Testis (tissue), 3 donors: ENCODE measurements around the gene ASB1. TPM values are rescaled to one million over a fixed set of nuclear protein-coding genes. Genes with fewer than 3 reads are reported as not detected.

Experiments
- DNase-seq: peaks from one replicate; pipeline ENCODE4 v3.0.0-alpha.2; 2019
- H3K27ac ChIP-seq, 2 donors: fragments of 200-600 bp; sonication (generic); one replicate each; pipeline ENCODE4 v1.5.1; 2019
- H3K27me3 ChIP-seq: fragments of 200-600 bp; sonication (generic); one replicate; pipeline ENCODE4 v1.5.1; 2019
- H3K36me3 ChIP-seq: fragments of 200-600 bp; sonication (generic); one replicate; pipeline ENCODE4 v1.5.1; 2017; ENCODE audit warnings: low read depth; ENCODE audit errors: missing control alignments
- H3K4me1 ChIP-seq: fragments of 200-600 bp; sonication (generic); one replicate; pipeline ENCODE4 v1.5.1; 2019
- H3K4me3 ChIP-seq, 2 donors: fragments of 200-600 bp; sonication (generic); one replicate each; pipeline ENCODE4 v1.5.1; 2017 to 2019
- H3K9me3 ChIP-seq: fragments of 200-600 bp; sonication (generic); one replicate; pipeline ENCODE4 v1.5.1; 2017
- POLR2A ChIP-seq: fragments of 450-650 bp; IDR thresholded peaks from one replicate; pipeline ENCODE4 v1.6.1; 2017; ENCODE audit warnings: antibody characterized with exemption, mild to moderate bottlenecking, moderate library complexity
- WGBS, 2 donors: methylation state at CpG; one replicate each; pipeline ENCODE4 v1.1.5; 2018; 5-methylcytosine and 5-hydroxymethylcytosine counted together
- intact Hi-C: fragments of 100-400 bp; cut with DNase I; formaldehyde crosslinking; loops from one replicate; pipeline ENCODE4 v1.15.1; 2023; ENCODE audit warnings: low total_unique reads
- polyA plus RNA-seq: library from polyadenylated mRNA; stranded (reverse); fragments of 350-450 nt; fragmentation: Illumina TruSeq; extraction: RNeasy Lipid Tissue Mini Kit (QIAGEN cat#74804); gene quantifications from one replicate; pipeline ENCODE4 v1.2.3, GENCODE V29; 2014; ENCODE audit warnings: low read depth, low replicate concordance; ENCODE audit not compliant: insufficient read depth
- total RNA-seq, 2 donors: library from RNA; depleted of rRNA; stranded (reverse); fragments of >200 nt; gene quantifications; one replicate each; pipeline ENCODE4 v1.2.3, GENCODE V29; 2016
- TF ChIP-seq, protein P1 (sequence below), 3 experiments: fragments of 450-650 bp in 2 of 3; fragments of 200-600 bp in 1 of 3; sonication (generic) in 1 of 3; IDR thresholded peaks; one replicate each; pipeline ENCODE4 v1.5.1; 2016 to 2019; ENCODE audit warnings: antibody characterized with exemption in 3 of 3, mild to moderate bottlenecking in 2 of 3, moderate library complexity in 1 of 3

Gene ASB1
- total and polyA plus RNA-seq, 3 donors from 2014 or later, result 31.4 to 52.5 (median 41.9) TPM

DNA sequence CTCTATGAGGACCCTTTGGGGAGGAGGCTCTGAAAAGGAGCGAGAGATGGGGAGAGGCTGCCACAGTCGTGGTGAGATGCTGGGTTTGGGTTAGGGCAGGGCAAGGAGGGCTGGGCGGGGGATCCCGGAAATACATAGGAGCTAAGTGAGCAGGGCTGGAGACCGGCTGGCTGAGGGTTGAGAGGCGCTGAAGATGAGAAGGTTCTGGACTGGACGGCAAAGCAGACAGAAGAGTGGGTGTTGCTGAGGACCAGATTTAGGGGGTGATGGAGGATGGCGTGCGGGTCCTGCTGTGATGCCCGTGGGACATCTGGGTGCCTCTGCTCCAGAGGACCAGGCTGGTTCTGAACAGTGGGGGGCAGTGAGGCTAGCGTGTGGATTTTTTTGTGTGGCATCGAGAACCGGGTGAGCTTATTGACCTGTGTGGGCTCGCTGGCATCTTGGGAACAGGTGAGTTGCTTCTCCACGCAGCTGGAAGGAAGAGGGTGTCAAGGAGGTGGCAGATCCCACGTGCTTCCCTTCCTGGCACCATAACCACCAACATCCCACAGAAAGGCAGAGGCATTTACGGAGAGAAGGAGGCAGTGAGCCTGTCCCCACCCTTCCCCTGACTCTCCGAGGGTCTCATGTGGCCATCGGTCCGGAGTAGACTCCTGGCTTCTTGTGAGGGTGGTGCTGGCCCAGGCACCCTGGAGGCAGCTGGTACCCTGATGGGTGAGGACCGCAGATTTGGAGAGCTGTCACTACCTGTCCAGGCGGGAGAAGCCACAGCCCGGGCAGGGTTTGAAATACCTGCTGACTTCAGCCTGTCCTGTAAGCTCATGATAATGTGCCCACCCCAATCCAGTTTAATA, 70.3 kb downstream of the ASB1 start:
- no peaks in the 10 kb centered on the region for H3K36me3 ChIP-seq
- H3K27me3 ChIP-seq, result no peaks in the 10 kb centered on the region
- peak; percentile 11 for DNase-seq
- WGBS, 2 donors, result 93 to 95% methylated on average over 23 of the region's 23 CpGs
- TF ChIP-seq, protein P1, sequence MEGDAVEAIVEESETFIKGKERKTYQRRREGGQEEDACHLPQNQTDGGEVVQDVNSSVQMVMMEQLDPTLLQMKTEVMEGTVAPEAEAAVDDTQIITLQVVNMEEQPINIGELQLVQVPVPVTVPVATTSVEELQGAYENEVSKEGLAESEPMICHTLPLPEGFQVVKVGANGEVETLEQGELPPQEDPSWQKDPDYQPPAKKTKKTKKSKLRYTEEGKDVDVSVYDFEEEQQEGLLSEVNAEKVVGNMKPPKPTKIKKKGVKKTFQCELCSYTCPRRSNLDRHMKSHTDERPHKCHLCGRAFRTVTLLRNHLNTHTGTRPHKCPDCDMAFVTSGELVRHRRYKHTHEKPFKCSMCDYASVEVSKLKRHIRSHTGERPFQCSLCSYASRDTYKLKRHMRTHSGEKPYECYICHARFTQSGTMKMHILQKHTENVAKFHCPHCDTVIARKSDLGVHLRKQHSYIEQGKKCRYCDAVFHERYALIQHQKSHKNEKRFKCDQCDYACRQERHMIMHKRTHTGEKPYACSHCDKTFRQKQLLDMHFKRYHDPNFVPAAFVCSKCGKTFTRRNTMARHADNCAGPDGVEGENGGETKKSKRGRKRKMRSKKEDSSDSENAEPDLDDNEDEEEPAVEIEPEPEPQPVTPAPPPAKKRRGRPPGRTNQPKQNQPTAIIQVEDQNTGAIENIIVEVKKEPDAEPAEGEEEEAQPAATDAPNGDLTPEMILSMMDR (IDR thresholded peaks at IDR 0.05), result no peak
- TF ChIP-seq POLR2A, result no peak
- no peak overlapping the region for H3K27ac ChIP-seq
- no peak overlapping the region for H3K4me3 ChIP-seq
- intact Hi-C loops, result no loop called here
- no peaks in the 10 kb centered on the region for H3K4me1 ChIP-seq
- H3K9me3 ChIP-seq, result no peaks in the 10 kb centered on the region

DNA sequence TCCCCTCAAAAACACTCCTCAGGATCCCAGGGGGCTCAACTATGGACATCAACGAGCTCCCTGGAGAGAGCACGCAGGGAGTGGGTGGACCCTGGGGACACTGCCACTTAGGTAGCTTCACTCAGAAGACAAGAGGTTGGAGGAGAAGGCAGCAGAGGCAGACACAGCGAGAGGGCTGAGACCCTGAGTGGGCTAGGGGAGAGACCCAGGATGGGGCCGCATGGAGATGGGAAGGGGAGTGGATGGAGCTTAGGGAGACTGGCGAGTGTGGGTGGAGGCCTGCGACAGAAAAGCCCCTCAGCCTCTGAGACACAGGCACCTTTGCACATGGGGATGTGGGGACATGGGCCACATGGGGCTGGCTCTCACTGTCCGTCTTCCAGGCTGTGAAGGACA, 70.9 kb downstream of the ASB1 start:
- Histone ChIP-seq H3K36me3 (no peaks in the 10 kb centered on the region), H3K4me1 (no peaks in the 10 kb centered on the region), H3K9me3 (no peaks in the 10 kb centered on the region), H3K27ac (no peak overlapping the region), H3K4me3 (no peak overlapping the region), H3K27me3 (no peaks in the 10 kb centered on the region)
- no peak for DNase-seq
- 95 to 96% methylated on average over 7 of the region's 7 CpGs for WGBS, 2 donors
- no peak for TF ChIP-seq POLR2A
- TF ChIP-seq, protein P1 (IDR thresholded peaks at IDR 0.05), result no peak
- intact Hi-C loops, result no loop called here

DNA sequence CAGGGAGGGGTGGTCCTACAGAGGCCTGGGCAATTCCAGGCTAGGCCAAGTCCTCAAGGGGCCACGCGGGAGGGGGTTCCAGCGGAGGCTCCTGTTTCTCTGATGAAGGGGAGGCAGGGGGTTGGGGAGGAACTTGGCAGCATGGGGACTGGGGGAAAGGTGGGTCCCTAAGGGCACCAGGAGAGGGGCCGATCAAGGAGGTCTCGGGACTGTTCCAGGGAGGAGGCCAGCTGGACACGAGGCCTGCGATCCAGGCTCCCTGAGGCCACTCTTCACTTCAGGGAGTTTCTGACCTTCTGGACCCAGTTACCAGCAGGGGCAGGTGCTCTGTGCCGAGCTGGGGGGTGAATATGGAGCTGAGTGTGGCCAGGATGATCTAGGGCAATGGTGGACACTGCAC, 71.5 kb downstream of the ASB1 start:
- TF ChIP-seq POLR2A, result no peak
- TF ChIP-seq, protein P1 (IDR thresholded peaks at IDR 0.05), result no peak
- intact Hi-C loops, result no loop called here
- H3K27ac ChIP-seq, result no peak overlapping the region
- H3K36me3 ChIP-seq, result no peaks in the 10 kb centered on the region
- no peak overlapping the region for H3K4me3 ChIP-seq
- 89 to 95% methylated on average over 5 to 8 of the region's 8 CpGs for WGBS, 2 donors
- no peaks in the 10 kb centered on the region for H3K27me3 ChIP-seq
- no peaks in the 10 kb centered on the region for H3K9me3 ChIP-seq
- DNase-seq, result no peak
- H3K4me1 ChIP-seq, result no peaks in the 10 kb centered on the region

DNA sequence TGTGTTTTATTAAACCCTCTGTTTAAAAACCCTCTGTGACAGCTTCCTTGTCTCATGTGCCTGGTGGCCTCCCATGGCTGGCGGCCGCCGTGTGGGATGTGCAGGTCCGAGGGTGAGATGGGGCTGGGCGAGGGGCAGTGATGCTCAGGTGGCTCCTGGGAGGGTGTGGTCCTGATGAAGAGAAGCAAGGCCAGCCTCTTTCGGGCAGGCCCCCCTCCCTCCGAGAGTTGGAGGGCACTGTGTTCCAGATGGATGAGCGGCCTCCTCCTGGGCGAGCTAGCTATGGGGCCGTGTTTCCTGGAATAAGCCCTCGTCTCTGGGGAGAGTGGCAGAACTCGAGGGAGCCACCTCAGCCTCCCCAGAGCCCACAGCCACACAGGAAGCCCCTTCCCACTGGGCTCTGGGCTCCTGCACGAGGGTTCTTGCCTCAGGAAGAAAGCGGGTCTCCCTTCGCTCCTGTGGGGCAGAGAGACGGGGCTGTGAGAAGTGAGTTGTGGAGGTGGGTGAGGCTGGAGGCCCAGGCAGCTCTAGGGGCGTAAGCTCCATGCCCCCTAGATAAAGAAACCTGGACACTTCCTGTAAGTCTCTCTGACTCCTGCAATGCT, 72.1 kb downstream of the ASB1 start:
- intact Hi-C loops, result no loop called here
- Histone ChIP-seq H3K36me3 (no peaks in the 10 kb centered on the region), H3K4me1 (no peaks in the 10 kb centered on the region), H3K4me3 (no peak overlapping the region), H3K9me3 (no peaks in the 10 kb centered on the region), H3K27ac (no peak overlapping the region), H3K27me3 (no peaks in the 10 kb centered on the region)
- WGBS, 2 donors, result 92 to 97% methylated on average over 6 to 17 of the region's 17 CpGs
- DNase-seq, result no peak
- TF ChIP-seq, protein P1 (IDR thresholded peaks at IDR 0.05), result no peak
- no peak for TF ChIP-seq POLR2A
